Neural progenitor cell (in vitro differentiated cells): ENCODE data around the gene ZNF385D.

Experiments
- EZH2 ChIP-seq: fragments of 200-600 bp; sonication (generic); IDR thresholded peaks from 2 replicates; pipeline ENCODE4 v1.6.1; 2017; ENCODE audit warnings: antibody characterized with exemption, mild to moderate bottlenecking, moderate library complexity
- TF ChIP-seq, protein P1 (sequence below): fragments of 200-600 bp; sonication (generic); IDR thresholded peaks from 2 replicates; pipeline ENCODE4 v1.5.1; 2017; ENCODE audit warnings: antibody characterized with exemption, mild to moderate bottlenecking

DNA sequence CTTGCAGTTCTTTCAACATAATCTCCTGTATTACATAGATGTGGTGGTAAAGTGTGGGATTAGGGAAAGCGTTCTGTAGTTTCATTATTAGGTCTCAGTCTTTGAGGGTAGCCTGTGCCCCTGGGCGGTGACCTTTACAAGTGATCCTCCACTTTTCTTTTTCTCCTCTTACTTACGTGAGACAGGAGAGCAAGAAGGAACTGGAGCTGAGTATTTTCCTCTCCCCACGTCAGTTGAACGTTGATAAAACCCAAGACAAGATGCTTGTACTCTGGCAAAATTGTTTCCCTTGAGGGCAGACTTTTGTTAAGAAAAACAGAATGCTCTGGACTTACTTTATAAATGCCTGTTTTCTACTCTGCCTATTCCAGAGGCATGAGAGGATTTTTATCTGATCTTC lies 378.7 kb downstream of the ZNF385D start:
- TF ChIP-seq, protein P1, sequence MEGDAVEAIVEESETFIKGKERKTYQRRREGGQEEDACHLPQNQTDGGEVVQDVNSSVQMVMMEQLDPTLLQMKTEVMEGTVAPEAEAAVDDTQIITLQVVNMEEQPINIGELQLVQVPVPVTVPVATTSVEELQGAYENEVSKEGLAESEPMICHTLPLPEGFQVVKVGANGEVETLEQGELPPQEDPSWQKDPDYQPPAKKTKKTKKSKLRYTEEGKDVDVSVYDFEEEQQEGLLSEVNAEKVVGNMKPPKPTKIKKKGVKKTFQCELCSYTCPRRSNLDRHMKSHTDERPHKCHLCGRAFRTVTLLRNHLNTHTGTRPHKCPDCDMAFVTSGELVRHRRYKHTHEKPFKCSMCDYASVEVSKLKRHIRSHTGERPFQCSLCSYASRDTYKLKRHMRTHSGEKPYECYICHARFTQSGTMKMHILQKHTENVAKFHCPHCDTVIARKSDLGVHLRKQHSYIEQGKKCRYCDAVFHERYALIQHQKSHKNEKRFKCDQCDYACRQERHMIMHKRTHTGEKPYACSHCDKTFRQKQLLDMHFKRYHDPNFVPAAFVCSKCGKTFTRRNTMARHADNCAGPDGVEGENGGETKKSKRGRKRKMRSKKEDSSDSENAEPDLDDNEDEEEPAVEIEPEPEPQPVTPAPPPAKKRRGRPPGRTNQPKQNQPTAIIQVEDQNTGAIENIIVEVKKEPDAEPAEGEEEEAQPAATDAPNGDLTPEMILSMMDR, result no peak
- no peak for TF ChIP-seq EZH2
